Bronchial epithelial cell (primary cell): ENCODE data around the gene RGS6. TPM values are rescaled to one million over a fixed set of nuclear protein-coding genes. Genes with fewer than 3 reads are reported as not detected.

Source experiments
- DNase-seq: peaks from one replicate; pipeline ENCODE4 v3.0.0-alpha.2; 2010; ENCODE audit warnings: low read depth
- FAIRE-seq: peaks from 2 replicates; lab custom pipeline; 2011; peaks lifted over from hg19 to GRCh38; lab: Jason Lieb, UNC
- H3K27me3 ChIP-seq: 2 replicates; pipeline ENCODE4 v1.5.1; 2011; ENCODE audit warnings: low read length; ENCODE audit not compliant: control insufficient read depth, insufficient read depth
- H3K36me3 ChIP-seq: 2 replicates; pipeline ENCODE4 v1.5.1; 2011; ENCODE audit warnings: low read length; ENCODE audit not compliant: control insufficient read depth, insufficient read depth
- H3K4me3 ChIP-seq: 2 replicates; pipeline ENCODE4 v1.5.1; 2011; ENCODE audit warnings: mild to moderate bottlenecking, low read depth, low read length, control low read depth
- total RNA-seq: library from RNA; depleted of rRNA; stranded (reverse); fragments of >200 nt; gene quantifications from 2 replicates; pipeline ENCODE4 v1.2.1, GENCODE V29; 2014
- TF ChIP-seq, protein P1 (sequence below): IDR thresholded peaks from 2 replicates; pipeline ENCODE4 v1.5.1; 2011; ENCODE audit warnings: mild to moderate bottlenecking, moderate library complexity, low read length, control low read depth, inconsistent platforms; ENCODE audit not compliant: insufficient read depth, severe bottlenecking

The RGS6 gene
- total RNA-seq, 1 donor from 2014 or later = not detected

DNA sequence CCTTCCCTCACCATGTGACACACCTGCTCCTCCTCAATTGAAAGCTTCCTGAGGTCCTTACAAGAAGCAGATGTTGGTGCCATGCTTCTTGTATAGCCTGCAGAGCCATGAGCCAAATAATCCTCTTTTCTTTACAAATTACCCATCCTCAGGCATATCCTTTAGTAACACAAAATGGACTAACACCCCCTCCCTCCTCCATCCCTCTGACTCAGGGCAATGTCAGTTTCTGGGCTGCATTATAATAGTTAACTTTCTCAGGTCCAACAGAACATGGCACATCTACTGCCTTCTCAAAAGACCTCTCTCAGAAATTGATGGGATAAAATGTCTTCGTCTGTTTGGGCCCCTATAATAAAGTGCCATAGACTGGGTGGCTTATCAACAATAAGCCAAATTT, 674.6 kb downstream of the RGS6 start:
- FAIRE-seq (no peak), DNase-seq (no peak)
- Histone ChIP-seq H3K27me3 (no peaks in the 10 kb centered on the region), H3K36me3 (no peaks in the 10 kb centered on the region), H3K4me3 (no peak overlapping the region)
- TF ChIP-seq, protein P1, sequence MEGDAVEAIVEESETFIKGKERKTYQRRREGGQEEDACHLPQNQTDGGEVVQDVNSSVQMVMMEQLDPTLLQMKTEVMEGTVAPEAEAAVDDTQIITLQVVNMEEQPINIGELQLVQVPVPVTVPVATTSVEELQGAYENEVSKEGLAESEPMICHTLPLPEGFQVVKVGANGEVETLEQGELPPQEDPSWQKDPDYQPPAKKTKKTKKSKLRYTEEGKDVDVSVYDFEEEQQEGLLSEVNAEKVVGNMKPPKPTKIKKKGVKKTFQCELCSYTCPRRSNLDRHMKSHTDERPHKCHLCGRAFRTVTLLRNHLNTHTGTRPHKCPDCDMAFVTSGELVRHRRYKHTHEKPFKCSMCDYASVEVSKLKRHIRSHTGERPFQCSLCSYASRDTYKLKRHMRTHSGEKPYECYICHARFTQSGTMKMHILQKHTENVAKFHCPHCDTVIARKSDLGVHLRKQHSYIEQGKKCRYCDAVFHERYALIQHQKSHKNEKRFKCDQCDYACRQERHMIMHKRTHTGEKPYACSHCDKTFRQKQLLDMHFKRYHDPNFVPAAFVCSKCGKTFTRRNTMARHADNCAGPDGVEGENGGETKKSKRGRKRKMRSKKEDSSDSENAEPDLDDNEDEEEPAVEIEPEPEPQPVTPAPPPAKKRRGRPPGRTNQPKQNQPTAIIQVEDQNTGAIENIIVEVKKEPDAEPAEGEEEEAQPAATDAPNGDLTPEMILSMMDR = no peak

DNA sequence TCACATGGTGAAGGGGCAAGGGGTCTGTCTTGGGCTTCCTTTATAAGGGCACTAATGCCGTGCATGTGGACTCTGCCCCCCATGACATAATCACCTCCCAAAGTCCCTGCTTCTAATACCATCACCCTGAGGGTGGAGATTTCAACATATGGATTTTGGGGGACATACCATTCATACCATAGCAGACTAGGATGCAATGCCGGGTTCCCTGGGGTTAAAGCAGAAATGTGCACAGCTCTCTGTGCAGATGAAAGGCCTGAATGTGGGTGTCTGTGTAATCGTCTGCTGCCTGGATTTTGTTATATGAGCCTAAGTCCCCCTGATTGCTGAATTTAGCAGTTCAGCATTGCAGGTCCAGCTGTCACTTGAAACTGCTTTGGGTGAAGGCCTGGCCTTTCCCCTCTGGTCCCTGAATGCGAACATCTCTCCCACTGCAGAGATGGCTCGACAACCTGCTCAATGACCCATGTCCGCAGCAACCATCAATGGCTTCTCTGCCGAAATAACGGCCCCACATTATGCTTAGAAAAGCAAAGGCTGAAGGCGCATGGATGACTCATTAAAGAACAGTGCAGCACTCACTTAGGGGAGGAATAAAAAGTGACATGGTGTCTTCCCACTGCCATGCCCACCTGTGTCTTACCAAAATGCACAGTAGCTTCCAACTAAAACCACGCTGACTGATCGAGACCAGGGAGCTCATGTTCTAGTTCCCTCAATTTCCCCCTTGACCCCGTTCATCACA, 675.3 kb downstream of the RGS6 start:
- DNase-seq (no peak), FAIRE-seq (no peak)
- TF ChIP-seq, protein P1 = no peak

DNA sequence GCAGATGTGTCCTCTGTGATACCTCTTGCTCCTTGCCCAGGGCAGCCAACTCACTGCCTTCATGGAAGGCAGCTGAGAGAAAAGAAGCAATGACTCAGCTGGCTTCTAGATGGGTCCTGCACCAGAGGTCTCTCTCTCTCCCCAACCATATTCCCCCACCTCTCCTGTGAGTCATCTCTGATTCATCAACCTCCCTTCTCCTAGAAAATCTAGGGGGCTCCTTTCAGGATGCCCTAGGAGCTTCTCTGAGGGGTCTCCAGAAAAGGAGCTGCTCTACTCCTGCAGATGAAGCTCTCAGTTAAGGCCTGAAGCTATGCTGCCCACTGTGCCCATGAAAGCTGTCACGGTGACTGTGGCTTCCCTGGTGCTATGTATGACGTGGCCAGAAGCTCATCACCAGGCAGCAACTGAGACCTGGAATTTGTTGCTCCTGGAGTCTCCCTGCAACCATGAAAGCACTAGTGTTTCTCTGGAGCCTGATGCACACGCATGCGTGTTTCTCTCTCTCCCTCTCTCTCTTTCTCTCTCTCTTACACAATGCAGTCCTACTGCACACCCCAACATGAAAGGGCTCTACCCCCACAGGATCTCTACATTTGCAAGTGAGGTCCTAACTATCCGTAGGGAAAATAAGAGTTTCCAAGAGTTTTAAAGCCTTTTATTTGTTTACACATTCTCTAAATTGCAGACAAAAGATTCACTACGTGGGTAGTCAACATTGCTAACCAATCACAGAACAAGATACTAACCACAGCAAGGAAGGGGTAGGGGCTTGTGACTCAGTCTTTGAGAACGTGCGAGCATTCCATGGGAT, 676.4 kb downstream of the RGS6 start:
- DNase-seq (peak; percentile 86), FAIRE-seq (no peak)
- H3K36me3 ChIP-seq = no peaks in the 10 kb centered on the region
- H3K27me3 ChIP-seq = no peaks in the 10 kb centered on the region
- TF ChIP-seq, protein P1 = no peak
- no peak overlapping the region for H3K4me3 ChIP-seq

More for the DNA sequence above, 675.3 kb downstream of the RGS6 start:
- Histone ChIP-seq H3K4me3 (no peak overlapping the region), H3K36me3 (no peaks in the 10 kb centered on the region), H3K27me3 (no peaks in the 10 kb centered on the region)

DNA sequence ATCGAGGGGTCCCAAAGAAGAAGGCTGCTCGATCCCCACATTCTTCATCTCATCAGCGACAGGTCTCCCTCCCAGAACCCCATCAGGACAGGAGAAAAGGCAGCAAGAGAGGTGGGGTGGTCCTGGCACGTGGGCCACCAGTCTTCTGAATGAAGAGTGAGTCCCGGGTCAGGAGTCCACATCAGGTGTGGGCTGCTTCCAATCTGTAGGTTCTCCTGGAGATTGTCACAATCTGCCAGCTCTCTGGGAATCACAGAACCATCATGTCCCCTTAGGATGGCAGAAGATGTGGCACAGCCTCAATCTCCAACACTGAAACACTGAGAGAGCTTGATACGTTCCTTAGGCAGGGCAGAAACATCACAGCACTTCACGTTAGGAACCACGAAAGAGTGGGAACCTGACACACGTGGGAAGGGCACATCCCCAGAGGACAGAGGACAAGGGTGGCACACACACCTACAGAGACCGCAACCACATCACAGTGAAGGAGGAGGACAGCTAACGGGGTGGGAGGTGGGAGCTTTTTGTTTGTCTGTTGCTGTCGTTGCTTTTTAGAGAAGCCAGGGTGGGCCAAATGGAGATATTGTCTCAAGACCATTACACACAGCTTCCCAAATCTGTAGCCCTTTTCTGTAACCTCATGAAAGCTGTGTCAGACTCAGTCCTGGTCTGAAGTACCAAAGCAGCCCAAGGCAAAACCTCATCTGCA, 677.1 kb downstream of the RGS6 start:
- TF ChIP-seq, protein P1 = no peak
- FAIRE-seq (no peak), DNase-seq (no peak)
- H3K27me3 ChIP-seq = no peaks in the 10 kb centered on the region
- no peaks in the 10 kb centered on the region for H3K36me3 ChIP-seq
- H3K4me3 ChIP-seq = no peak overlapping the region

DNA sequence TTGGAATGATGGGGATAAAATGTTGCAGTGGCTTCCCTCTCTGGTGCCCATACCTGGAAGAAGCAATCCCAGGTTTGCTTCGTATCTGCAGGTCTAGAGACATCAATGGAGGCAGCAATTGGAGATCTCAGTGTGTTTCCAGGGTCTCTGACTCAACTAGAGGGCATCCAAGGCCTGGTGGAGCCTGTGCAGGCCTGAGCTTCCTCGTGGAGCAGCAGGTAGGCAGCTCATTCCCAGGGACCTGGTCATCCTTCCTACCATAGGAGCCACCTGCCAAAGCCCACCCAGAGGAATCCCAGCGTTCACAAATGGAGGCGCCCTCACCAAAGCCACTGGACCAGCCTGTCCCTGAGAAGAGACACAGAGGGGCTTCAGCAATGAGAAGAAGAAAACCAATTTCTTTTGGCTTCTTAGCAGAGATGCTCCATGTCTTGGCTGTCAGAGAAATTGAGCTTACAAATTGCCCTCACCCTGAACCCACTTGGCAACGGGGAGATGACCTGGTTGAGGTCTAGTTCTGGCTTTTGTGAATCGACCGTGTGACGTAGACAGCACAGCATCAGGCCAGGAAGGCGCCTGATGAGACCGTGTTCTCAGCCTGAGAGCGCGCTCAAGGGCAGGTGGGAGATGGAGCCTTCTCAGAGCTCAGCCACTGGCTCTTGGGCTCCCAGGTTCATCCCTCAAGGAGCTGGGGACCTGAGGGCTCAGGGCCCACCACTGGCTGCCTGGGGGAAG, 678.0 kb downstream of the RGS6 start:
- peak; percentile 7 for DNase-seq
- Histone ChIP-seq H3K36me3 (no peaks in the 10 kb centered on the region), H3K4me3 (no peak overlapping the region), H3K27me3 (no peaks in the 10 kb centered on the region)
- TF ChIP-seq, protein P1 = no peak
- peak; percentile 79 for FAIRE-seq
